Measurements from ENCODE around the gene TRIM44.

The TRIM44 gene

GRCh38 chr11:35623621-35624168 is 38.9 kb upstream of the TRIM44 start:
- no peak overlapping the region for H3K27ac ChIP-seq
- no peak for TF ChIP-seq CTCF (IDR thresholded peaks at IDR 0.05)
- TF ChIP-seq ZFX (IDR thresholded peaks at IDR 0.05; ENCODE audit: borderline replicate concordance) = no peak

- no peak overlapping the region for H3K27ac ChIP-seq
- TF ChIP-seq ZFX (IDR thresholded peaks at IDR 0.05; ENCODE audit: borderline replicate concordance) (no peak), CTCF (IDR thresholded peaks at IDR 0.05) (no peak)
These were observed 38.3 kb upstream of the TRIM44 start for GRCh38 chr11:35624316-35624715.

GRCh38 chr11:35624781-35625180 is 37.8 kb upstream of the TRIM44 start:
- no peak for TF ChIP-seq CTCF (IDR thresholded peaks at IDR 0.05)
- no peak for TF ChIP-seq ZFX (IDR thresholded peaks at IDR 0.05; ENCODE audit: borderline replicate concordance)
- no peak overlapping the region for H3K27ac ChIP-seq

- no peak overlapping the region for H3K27ac ChIP-seq
- TF ChIP-seq ZFX (IDR thresholded peaks at IDR 0.05; ENCODE audit: borderline replicate concordance) = no peak
- no peak for TF ChIP-seq CTCF (IDR thresholded peaks at IDR 0.05)
These were observed 36.1 kb upstream of the TRIM44 start for GRCh38 chr11:35626501-35626900.

GRCh38 chr11:35629511-35629910 is 33.1 kb upstream of the TRIM44 start:
- no peak overlapping the region for H3K27ac ChIP-seq
- TF ChIP-seq ZFX (IDR thresholded peaks at IDR 0.05; ENCODE audit: borderline replicate concordance) = no peak
- no peak for TF ChIP-seq CTCF (IDR thresholded peaks at IDR 0.05)

- no peak for TF ChIP-seq ZFX (IDR thresholded peaks at IDR 0.05; ENCODE audit: borderline replicate concordance)
- H3K27ac ChIP-seq = no peak overlapping the region
These were observed 32.7 kb upstream of the TRIM44 start for GRCh38 chr11:35629914-35630313.

GRCh38 chr11:35631891-35632290 is 30.7 kb upstream of the TRIM44 start:
- no peak overlapping the region for H3K27ac ChIP-seq
- TF ChIP-seq ZFX (IDR thresholded peaks at IDR 0.05; ENCODE audit: borderline replicate concordance) = no peak
- TF ChIP-seq CTCF (IDR thresholded peaks at IDR 0.05) = no peak

- TF ChIP-seq ZFX (IDR thresholded peaks at IDR 0.05; ENCODE audit: borderline replicate concordance) (no peak), CTCF (IDR thresholded peaks at IDR 0.05) (no peak)
- no peak overlapping the region for H3K27ac ChIP-seq
These were observed 30.3 kb upstream of the TRIM44 start for GRCh38 chr11:35632301-35632700.
